ENCODE measurements around the gene TMEM60. TPM values are rescaled to one million over a fixed set of nuclear protein-coding genes. Genes with fewer than 3 reads are reported as not detected.
A peak's percentile ranks its signal among the peaks of the same experiment; 100 is the strongest.

The TMEM60 gene
- total RNA-seq, 1 experiment from 2014 or later, result 34.9 TPM

GRCh38 chr7:77771901-77772300 lies 26.3 kb downstream of the TMEM60 start:
- Histone ChIP-seq H3K27me3 (no peaks in the 10 kb centered on the region), H3K4me1 (no peaks in the 10 kb centered on the region), H3K36me3 (peaks cover 68% of the 10 kb centered on the region), H3K27ac (no peak overlapping the region), H3K9me3 (replicated peaks) (no peaks in the 10 kb centered on the region), H3K4me3 (no peak overlapping the region)
- DNase-seq, result no peak

- no peak for DNase-seq
- Histone ChIP-seq H3K4me3 (no peak overlapping the region), H3K27ac (no peak overlapping the region), H3K27me3 (no peaks in the 10 kb centered on the region), H3K9me3 (replicated peaks) (no peaks in the 10 kb centered on the region), H3K4me1 (no peaks in the 10 kb centered on the region), H3K36me3 (peaks cover 54% of the 10 kb centered on the region)
These were observed 27.9 kb downstream of the TMEM60 start for GRCh38 chr7:77770316-77770715.

GRCh38 chr7:77766801-77767605 lies 31.2 kb downstream of the TMEM60 start:
- H3K4me1 ChIP-seq, result peaks cover 3% of the 10 kb centered on the region; the same call in 1 of the 2 replicates
- H3K27me3 ChIP-seq, result no peaks in the 10 kb centered on the region
- no peak overlapping the region for H3K4me3 ChIP-seq
- H3K36me3 ChIP-seq, result peaks cover 29% of the 10 kb centered on the region
- no peak for DNase-seq
- H3K9me3 ChIP-seq (replicated peaks), result no peaks in the 10 kb centered on the region
- H3K27ac ChIP-seq, result no peak overlapping the region

GRCh38 chr7:77765906-77766800 lies 32.1 kb downstream of the TMEM60 start:
- peaks cover 5% of the 10 kb centered on the region; the same call in 1 of the 2 replicates for H3K4me1 ChIP-seq
- H3K4me3 ChIP-seq, result no peak overlapping the region
- no peak for DNase-seq
- H3K27me3 ChIP-seq, result no peaks in the 10 kb centered on the region
- peaks cover 25% of the 10 kb centered on the region for H3K36me3 ChIP-seq
- H3K9me3 ChIP-seq (replicated peaks), result no peaks in the 10 kb centered on the region
- no peak overlapping the region for H3K27ac ChIP-seq

GRCh38 chr7:77765481-77765880 lies 32.8 kb downstream of the TMEM60 start:
- no peaks in the 10 kb centered on the region for H3K9me3 ChIP-seq (replicated peaks)
- peaks cover 23% of the 10 kb centered on the region for H3K36me3 ChIP-seq
- peaks cover 11% of the 10 kb centered on the region for H3K4me1 ChIP-seq
- no peak overlapping the region for H3K27ac ChIP-seq
- DNase-seq, result no peak
- no peaks in the 10 kb centered on the region for H3K27me3 ChIP-seq
- no peak overlapping the region for H3K4me3 ChIP-seq

- Histone ChIP-seq H3K9me3 (replicated peaks) (no peaks in the 10 kb centered on the region), H3K36me3 (no peaks in the 10 kb centered on the region; the same call in 1 of the 2 replicates), H3K27me3 (no peaks in the 10 kb centered on the region), H3K4me1 (peaks cover 11% of the 10 kb centered on the region), H3K27ac (no peak overlapping the region), H3K4me3 (no peak overlapping the region)
- no peak for DNase-seq
These were observed 37.3 kb downstream of the TMEM60 start for GRCh38 chr7:77760809-77761453.

- H3K4me3 ChIP-seq, result no peak overlapping the region
- H3K27ac ChIP-seq, result no peak overlapping the region
- no peaks in the 10 kb centered on the region for H3K27me3 ChIP-seq
- peak; percentile 48 to 83 for DNase-seq
- no peaks in the 10 kb centered on the region for H3K36me3 ChIP-seq
- H3K4me1 ChIP-seq, result peaks cover 11% of the 10 kb centered on the region
- H3K9me3 ChIP-seq (replicated peaks), result no peaks in the 10 kb centered on the region
These were observed 38.8 kb downstream of the TMEM60 start for GRCh38 chr7:77759294-77759889.

GRCh38 chr7:77757589-77757988 lies 40.6 kb downstream of the TMEM60 start:
- H3K4me1 ChIP-seq, result peaks cover 8% of the 10 kb centered on the region
- H3K9me3 ChIP-seq (replicated peaks), result no peaks in the 10 kb centered on the region
- no peaks in the 10 kb centered on the region for H3K36me3 ChIP-seq
- DNase-seq, result no peak
- H3K27ac ChIP-seq, result no peak overlapping the region
- no peak overlapping the region for H3K4me3 ChIP-seq
- H3K27me3 ChIP-seq, result no peaks in the 10 kb centered on the region

- no peaks in the 10 kb centered on the region for H3K9me3 ChIP-seq (replicated peaks)
- no peaks in the 10 kb centered on the region for H3K27me3 ChIP-seq
- H3K27ac ChIP-seq, result no peak overlapping the region
- no peak for DNase-seq
- H3K4me3 ChIP-seq, result no peak overlapping the region
- H3K36me3 ChIP-seq, result peaks cover 22% of the 10 kb centered on the region
- no peaks in the 10 kb centered on the region for H3K4me1 ChIP-seq
These were observed 45.1 kb downstream of the TMEM60 start for GRCh38 chr7:77753173-77753572.

GRCh38 chr7:77752016-77752415 lies 46.2 kb downstream of the TMEM60 start:
- peaks cover 22% of the 10 kb centered on the region for H3K36me3 ChIP-seq
- no peaks in the 10 kb centered on the region for H3K27me3 ChIP-seq
- DNase-seq, result no peak
- no peaks in the 10 kb centered on the region for H3K4me1 ChIP-seq
- no peak overlapping the region for H3K4me3 ChIP-seq
- no peak overlapping the region for H3K27ac ChIP-seq
- H3K9me3 ChIP-seq (replicated peaks), result no peaks in the 10 kb centered on the region

- H3K27ac ChIP-seq, result no peak overlapping the region
- H3K4me1 ChIP-seq, result no peaks in the 10 kb centered on the region
- H3K27me3 ChIP-seq, result no peaks in the 10 kb centered on the region
- no peak for DNase-seq
- H3K36me3 ChIP-seq, result peaks cover 32% of the 10 kb centered on the region
- no peaks in the 10 kb centered on the region for H3K9me3 ChIP-seq (replicated peaks)
- no peak overlapping the region for H3K4me3 ChIP-seq
These were observed 50.5 kb downstream of the TMEM60 start for GRCh38 chr7:77747718-77748117.

- Histone ChIP-seq H3K9me3 (replicated peaks) (no peaks in the 10 kb centered on the region), H3K36me3 (peaks cover 29% of the 10 kb centered on the region), H3K4me3 (no peak overlapping the region), H3K27me3 (no peaks in the 10 kb centered on the region), H3K4me1 (no peaks in the 10 kb centered on the region), H3K27ac (no peak overlapping the region)
- no peak for DNase-seq
These were observed 51.1 kb downstream of the TMEM60 start for GRCh38 chr7:77747178-77747577.

- Histone ChIP-seq H3K4me1 (no peaks in the 10 kb centered on the region), H3K9me3 (replicated peaks) (no peaks in the 10 kb centered on the region), H3K4me3 (no peak overlapping the region), H3K27ac (no peak overlapping the region), H3K36me3 (peaks cover 29% of the 10 kb centered on the region), H3K27me3 (no peaks in the 10 kb centered on the region)
- DNase-seq, result no peak
These were observed 51.4 kb downstream of the TMEM60 start for GRCh38 chr7:77746824-77747165.

GRCh38 chr7:77746164-77746823 lies 51.9 kb downstream of the TMEM60 start:
- DNase-seq, result no peak
- no peaks in the 10 kb centered on the region for H3K27me3 ChIP-seq
- H3K36me3 ChIP-seq, result peaks cover 24% of the 10 kb centered on the region
- H3K4me3 ChIP-seq, result no peak overlapping the region
- no peaks in the 10 kb centered on the region for H3K9me3 ChIP-seq (replicated peaks)
- no peak overlapping the region for H3K27ac ChIP-seq
- H3K4me1 ChIP-seq, result no peaks in the 10 kb centered on the region

Data from SJCRH30 (cell line).